ENCODE data around the gene EXOC3. TPM values are rescaled to one million over a fixed set of nuclear protein-coding genes. Genes with fewer than 3 reads are reported as not detected.

The EXOC3 gene
- polyA plus RNA-seq, 1 experiment, result 27.3 TPM

DNA sequence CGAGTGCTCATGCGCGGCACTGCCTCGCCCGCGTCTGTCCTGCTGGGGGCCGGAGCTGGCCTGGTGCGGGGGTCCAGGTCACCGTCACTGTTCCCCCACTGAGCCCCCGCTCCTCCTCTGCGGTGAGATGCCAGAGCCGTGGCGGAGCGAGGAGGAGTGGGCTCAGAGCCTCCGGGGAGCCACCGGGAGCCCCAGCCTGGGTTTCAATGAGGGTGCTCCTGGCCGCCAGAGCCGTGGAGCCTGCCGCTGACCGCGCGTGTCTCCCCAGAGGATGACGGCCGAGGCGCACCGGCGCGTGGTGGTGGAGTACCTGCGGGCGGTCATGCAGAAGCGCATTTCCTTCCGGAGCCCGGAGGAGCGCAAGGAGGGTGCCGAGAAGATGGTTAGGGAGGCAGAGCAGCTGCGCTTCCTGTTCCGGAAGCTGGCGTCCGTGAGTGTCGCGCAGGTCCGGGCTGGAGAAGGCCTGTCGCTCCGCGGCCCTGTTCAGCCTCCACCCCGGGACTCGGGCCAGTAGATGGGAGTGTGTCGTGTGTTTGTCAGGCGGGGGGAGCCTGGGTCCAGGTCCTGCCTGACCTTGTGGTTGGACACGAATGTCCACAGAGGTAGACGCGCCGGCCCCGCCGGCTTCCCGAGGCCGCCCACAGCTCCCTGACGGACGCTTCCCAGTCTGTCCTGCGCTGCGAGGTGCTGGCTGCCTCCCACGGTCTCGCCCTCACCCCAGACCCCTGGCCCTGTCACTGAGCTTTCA lies 22.0 kb downstream of the EXOC3 start:
- DNase-seq (ENCODE audit: low read depth, low spot score), result no peak
- POLR2A ChIA-PET, result no interaction called here
- H3K9me3 ChIP-seq (ENCODE audit: control insufficient read depth, insufficient read depth, low read length), result no peaks in the 10 kb centered on the region; the same call in 1 of the 2 replicates
- H3K27ac ChIP-seq (ENCODE audit: low read depth, low read length), result no peak overlapping the region
- TF ChIP-seq, protein P1, sequence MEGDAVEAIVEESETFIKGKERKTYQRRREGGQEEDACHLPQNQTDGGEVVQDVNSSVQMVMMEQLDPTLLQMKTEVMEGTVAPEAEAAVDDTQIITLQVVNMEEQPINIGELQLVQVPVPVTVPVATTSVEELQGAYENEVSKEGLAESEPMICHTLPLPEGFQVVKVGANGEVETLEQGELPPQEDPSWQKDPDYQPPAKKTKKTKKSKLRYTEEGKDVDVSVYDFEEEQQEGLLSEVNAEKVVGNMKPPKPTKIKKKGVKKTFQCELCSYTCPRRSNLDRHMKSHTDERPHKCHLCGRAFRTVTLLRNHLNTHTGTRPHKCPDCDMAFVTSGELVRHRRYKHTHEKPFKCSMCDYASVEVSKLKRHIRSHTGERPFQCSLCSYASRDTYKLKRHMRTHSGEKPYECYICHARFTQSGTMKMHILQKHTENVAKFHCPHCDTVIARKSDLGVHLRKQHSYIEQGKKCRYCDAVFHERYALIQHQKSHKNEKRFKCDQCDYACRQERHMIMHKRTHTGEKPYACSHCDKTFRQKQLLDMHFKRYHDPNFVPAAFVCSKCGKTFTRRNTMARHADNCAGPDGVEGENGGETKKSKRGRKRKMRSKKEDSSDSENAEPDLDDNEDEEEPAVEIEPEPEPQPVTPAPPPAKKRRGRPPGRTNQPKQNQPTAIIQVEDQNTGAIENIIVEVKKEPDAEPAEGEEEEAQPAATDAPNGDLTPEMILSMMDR (IDR thresholded peaks at IDR 0.05; ENCODE audit: low read depth, low read length), result no peak
- no peak overlapping the region for H3K4me3 ChIP-seq (ENCODE audit: low read depth, low read length)
- CTCF ChIA-PET, result no interaction called here
- no peaks in the 10 kb centered on the region for H3K27me3 ChIP-seq (ENCODE audit: control insufficient read depth, insufficient read depth, low read length)

DNA sequence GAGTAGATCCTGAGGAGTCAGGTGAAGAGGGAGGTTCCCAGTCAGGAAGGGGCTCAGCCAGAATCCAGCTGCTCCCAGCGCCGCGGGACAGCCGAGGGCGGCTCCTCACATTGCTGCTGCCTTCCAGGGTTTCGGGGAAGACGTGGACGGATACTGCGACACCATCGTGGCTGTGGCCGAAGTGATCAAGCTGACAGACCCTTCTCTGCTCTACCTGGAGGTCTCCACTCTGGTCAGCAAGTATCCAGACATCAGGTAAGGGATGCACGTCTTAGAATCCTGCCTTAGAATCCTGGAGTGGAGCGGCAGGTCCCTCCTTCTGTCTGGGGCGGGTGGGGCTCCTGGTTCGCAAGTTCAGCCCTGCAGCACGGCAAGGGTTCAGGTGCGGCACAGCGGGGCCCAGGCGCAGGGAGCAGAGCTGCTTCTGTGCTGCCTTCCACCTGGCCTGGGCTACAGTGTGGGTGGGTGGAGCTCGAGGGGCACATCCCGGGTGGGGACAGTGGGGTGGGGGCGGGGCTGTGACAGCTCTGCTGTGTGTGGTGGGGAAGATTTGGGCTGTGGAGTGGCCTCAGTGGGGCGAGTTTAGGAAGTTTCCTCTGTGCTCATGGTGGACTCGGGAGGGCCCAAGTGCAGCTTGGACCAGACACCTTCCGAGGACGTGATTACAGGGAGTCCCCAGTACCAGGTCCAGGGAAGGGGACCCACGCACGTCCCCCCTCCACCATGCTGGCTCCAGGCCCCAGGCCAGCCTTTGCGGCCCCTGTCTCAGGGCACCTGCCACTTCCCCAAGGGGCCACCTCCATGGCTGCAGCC lies 22.8 kb downstream of the EXOC3 start:
- Histone ChIP-seq H3K9me3 (ENCODE audit: control insufficient read depth, insufficient read depth, low read length) (no peaks in the 10 kb centered on the region; the same call in 1 of the 2 replicates), H3K27ac (ENCODE audit: low read depth, low read length) (no peak overlapping the region), H3K27me3 (ENCODE audit: control insufficient read depth, insufficient read depth, low read length) (no peaks in the 10 kb centered on the region), H3K4me3 (ENCODE audit: low read depth, low read length) (no peak overlapping the region)
- TF ChIP-seq, protein P1 (IDR thresholded peaks at IDR 0.05; ENCODE audit: low read depth, low read length), result no peak
- ChIA-PET CTCF (no interaction called here), POLR2A (no interaction called here)
- no peak for DNase-seq (ENCODE audit: low read depth, low spot score)

DNA sequence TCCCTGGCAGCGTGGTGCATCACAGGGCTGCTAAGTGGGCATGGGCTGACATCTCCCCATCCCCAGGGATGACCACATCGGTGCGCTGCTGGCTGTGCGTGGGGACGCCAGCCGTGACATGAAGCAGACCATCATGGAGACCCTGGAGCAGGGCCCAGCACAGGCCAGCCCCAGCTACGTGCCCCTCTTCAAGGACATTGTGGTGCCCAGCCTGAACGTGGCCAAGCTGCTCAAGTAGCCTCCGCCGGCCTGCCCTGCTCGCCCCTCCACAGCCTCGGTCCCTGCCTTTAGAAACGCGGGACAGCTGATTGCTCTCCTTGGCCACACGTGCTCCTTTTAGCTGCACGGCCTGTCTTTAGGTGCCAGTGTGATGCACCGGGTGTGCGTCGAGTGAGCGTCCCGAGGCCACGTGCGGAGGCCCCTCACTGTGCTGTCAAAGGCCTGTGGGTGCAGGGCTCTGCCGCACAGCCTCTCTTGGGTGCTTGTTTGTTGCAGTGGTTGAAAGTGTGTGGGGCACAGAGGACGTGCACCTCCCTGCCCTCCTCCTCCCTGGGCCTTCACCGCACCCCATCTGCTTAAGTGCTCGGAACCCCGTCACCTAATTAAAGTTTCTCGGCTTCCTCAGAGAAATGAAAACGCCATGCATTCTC lies 23.8 kb downstream of the EXOC3 start:
- TF ChIP-seq, protein P1 (IDR thresholded peaks at IDR 0.05; ENCODE audit: low read depth, low read length), result no peak
- ChIA-PET POLR2A (no interaction called here), CTCF (no interaction called here)
- no peaks in the 10 kb centered on the region; the same call in 1 of the 2 replicates for H3K9me3 ChIP-seq (ENCODE audit: control insufficient read depth, insufficient read depth, low read length)
- no peak overlapping the region for H3K4me3 ChIP-seq (ENCODE audit: low read depth, low read length)
- no peaks in the 10 kb centered on the region for H3K27me3 ChIP-seq (ENCODE audit: control insufficient read depth, insufficient read depth, low read length)
- H3K27ac ChIP-seq (ENCODE audit: low read depth, low read length), result no peak overlapping the region
- DNase-seq (ENCODE audit: low read depth, low spot score), result no peak

DNA sequence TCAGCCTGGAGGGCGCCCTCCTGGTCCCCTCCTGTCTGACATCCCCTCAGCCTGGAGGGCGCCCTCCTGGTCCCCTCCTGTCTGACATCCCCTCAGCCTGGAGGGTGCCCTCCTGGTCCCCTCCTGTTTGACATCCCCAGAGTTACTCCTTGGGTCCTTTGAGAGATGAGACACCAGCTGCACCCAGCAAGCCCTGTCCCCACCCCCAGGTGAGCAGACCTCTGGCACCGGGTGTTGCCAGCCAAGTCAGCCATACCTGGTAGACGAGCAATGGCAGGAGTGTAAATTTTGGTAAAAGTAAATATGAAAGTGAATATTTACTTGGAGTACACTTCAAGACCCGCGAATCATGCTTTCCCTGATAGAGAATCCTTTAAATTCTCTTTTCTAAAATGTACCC lies 25.4 kb downstream of the EXOC3 start:
- no peaks in the 10 kb centered on the region; the same call in 1 of the 2 replicates for H3K9me3 ChIP-seq (ENCODE audit: control insufficient read depth, insufficient read depth, low read length)
- H3K4me3 ChIP-seq (ENCODE audit: low read depth, low read length), result no peak overlapping the region
- H3K27ac ChIP-seq (ENCODE audit: low read depth, low read length), result no peak overlapping the region
- CTCF ChIA-PET, result no interaction called here
- no peak for DNase-seq (ENCODE audit: low read depth, low spot score)
- POLR2A ChIA-PET, result no interaction called here
- H3K27me3 ChIP-seq (ENCODE audit: control insufficient read depth, insufficient read depth, low read length), result no peaks in the 10 kb centered on the region
- TF ChIP-seq, protein P1 (IDR thresholded peaks at IDR 0.05; ENCODE audit: low read depth, low read length), result no peak
